HG03280 (cell line): ENCODE data around the gene LGR4.
"Not testable (repeated sequence)": the region's sequence is repeated elsewhere in the genome, so short reads cannot be mapped to it uniquely, and the experiment has no call there.

Experiments
- ATAC-seq: cut with Tn5 transposase; IDR thresholded peaks from one replicate; pipeline ENCODE4 v1.9.1; 2021; ENCODE audit warnings: mild to moderate bottlenecking, moderate library complexity; ENCODE audit not compliant: unreplicated experiment

LGR4 gene

DNA sequence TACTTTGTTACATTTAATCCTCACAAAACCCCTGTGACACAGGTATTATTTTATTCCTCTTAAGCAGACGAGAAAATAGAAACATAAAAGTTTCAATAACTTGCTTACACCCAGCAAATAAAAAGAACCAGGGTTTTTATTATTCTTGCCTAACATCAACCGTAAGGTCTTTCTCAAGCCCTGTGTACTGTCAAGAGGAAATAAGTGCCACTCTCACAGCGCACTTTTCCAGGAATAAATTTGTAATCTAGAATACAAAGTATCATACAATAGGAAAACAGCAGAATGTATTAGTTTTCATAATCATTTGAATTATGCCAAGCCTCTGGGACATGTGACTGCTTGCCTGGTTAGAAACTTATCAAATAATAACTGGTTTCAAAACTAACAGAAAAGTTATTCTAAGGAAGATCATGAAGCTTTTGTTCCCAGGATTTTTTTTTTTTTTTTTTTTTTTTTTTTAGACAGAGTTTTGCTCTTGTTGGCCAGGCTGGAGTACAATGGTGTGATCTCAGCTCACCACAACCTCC, 117.0 kb downstream of the LGR4 start:
- no peak for ATAC-seq

DNA sequence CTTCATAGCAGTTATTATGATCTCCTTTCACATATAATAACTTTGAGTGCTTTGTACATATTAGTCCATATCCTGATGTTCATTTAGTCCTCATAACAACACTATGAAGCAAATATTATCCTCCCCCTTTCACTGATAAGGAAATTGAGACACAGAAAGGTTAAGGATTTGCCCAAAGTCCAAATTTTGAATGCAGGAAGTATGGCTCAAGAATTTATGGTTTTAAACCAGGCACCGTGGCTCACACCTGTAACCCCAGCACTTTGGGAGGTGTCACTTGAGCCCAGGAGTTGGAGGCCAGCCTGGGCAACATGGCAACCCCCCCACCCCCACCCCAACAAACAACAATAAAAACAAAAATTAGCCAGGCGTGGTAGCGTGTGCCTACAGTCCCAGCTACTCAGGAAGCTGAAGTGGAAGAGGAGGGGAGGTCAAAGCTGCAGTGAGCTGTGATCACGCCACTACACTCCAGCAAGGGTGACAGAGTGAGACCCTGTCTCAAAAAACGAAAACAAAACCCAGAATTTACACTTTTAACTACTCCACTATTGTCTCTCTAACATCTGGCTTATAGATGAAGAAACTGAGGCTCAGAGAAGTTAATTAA, 118.1 kb downstream of the LGR4 start:
- ATAC-seq = no peak

DNA sequence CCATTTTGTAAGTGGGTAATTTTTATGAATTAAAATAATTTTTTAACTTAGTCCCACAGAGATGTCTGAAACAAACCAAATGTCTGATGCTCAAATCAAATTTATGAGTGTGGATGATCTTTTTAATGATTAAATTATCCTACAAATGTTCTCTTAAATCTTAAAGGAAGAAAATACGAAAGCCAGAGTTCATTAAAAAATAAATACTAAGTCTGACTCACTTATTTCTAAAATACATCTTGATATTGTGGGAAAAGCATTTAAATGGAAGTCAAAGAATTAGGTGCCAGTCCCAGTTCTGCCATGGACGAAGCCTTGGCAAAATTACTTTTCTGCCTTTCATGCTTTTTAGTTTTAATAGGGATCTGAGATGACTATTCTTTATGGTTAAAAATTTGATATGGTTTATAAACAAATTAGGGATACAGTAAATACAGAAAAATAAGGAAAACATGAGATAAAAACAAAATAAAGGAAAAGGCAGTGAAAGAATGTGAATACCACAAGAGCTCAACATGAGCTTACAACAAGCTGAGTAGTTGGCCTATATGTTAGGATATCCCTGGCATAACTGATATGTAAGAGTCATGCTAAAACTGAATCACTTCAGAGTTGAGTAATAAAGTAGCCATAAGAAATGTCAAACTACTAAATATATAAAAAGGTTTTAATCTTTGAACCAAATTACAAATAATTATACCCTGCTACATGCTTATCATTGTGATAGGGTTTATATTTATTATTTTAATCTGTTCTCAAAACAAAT, 118.8 kb downstream of the LGR4 start:
- ATAC-seq = no peak

DNA sequence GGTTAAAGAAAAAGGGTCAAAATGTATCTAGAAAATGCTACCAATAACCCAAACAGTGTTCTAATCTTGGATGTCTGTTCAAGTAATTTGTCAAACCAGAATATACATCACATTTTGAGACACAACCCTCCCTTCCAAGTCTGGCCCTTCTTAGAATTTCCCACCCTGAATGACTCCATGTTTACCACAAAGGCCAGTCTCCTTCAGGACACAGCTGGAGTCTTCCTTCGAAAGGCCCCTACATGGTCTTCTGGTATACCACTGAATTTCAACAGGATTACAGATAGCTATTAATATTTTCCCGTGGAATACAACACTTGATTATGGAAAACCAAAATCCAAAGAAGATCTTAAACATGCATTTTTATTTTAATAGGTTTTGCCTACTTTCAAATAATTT, 119.8 kb downstream of the LGR4 start:
- ATAC-seq = no peak

DNA sequence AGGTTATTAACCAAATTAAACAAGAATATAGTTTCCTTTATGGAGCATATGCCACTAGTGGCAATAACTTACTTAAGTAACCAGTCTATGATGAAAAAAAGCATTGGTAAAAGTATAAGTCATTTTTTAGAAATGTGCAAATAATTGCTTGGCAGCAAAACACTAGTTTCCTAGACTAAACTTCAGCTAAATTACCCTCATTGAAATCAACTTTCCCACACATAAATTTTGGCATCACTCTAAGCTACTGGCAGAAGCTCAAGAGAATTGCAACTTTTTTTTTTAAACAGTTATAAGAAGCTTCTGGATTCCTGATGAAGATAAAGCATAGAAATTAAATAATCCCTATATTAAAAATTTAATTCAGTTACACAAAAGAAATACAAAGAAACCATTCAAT, 122.1 kb downstream of the LGR4 start:
- no peak for ATAC-seq

DNA sequence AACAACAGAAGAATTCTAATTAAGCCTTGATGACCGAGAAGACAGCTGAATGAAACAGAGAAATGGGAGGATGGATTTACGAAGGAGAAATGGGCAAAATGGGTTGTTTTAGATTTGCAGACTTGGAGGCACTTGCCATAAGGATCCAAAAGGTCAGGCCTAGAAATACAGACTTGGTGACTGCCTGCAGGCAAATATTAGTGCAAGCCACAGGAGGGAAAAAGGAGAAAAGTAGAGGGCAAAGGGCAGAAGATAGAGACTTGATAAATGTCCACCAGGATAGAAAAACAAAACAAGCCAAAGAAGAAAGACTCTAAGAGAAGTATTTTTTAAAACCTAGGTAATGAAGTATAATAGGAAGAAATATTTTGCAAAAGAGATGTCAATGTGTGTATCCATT, 122.7 kb downstream of the LGR4 start:
- ATAC-seq = no peak

DNA sequence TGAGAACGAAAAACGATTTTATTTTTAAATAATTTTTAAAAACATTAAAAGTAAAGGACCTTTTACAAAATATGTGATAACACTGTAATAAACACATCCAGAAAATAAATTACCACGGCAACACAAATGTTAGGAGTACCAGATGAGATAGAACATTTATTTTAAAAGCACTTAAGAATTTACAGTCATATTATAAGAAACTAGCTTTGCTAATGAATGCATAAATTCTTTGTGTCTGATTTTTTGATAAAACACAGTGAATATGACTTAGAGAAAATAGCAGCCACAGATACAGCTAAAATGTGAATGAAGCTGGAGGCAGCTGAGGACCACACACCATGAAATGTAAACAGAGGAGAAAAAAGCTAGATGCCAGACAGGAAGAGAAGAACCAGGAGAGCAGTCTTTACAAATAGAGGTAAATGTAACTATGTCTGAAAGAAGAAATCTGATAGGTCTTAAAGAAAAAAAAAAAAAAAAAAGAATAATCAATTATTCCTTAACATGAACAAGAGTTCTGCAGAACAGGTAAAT, 124.2 kb downstream of the LGR4 start:
- no peak for ATAC-seq

DNA sequence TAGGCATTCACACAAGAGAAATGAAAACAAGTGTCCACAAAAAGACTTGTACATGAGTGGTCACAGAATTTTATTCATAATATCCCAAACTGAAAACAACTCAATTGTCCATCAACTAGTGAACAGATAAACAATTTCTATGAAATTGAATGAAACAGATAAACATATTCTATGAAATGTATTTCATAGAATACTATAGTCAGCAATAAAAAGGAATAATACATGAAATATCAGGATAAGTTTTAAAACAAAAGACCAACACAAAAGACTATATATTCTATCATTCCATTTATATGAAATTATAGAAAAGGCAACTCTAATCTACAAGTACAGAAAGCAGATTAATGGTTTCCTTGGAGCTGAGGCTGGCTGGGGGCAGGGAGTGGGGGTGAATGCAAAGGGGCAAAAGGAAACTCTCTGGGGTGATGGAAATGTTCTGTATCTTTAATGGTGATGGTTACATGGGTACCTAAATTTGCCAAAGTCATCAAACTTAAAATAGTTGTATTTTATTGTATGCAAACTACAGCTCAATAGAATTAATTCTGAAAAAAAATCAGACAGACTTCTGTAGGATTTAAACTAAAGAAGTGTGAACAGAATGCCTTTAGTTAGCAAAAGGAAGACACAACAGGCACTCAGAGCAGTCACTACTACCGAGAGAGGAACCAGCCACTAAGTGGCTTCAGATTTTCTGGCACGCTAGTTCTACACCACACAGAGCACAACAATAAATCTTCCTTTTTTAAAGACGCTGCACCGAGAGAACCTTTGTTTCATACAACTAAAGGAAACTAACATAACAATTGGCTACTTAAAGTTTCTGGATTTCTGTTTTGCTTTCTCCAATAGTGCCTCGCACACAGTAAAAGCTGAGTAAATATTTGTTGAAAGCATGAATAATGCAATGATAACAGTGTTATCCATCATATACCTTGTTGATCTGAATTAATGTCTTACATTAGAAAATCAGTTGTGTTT, 124.9 kb downstream of the LGR4 start:
- no peak for ATAC-seq

DNA sequence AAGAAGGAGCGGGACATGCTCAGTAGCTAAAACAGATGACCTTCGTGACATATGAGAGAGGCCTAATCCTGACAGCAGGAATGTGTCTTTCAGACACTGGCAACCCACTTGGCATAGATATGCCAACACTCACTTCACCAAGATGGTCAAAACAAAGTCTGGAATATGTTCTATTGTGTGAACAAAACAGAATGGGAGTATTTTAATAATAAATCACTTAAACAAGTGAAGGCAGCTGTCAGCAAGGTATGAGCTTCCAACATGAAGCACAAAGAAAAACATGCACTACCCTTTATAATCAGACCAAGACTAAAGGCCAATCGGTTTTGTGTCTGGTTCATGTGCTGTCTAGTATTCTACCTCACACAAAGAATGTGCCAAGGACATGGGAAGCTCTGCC, 132.6 kb downstream of the LGR4 start:
- ATAC-seq = no peak

DNA sequence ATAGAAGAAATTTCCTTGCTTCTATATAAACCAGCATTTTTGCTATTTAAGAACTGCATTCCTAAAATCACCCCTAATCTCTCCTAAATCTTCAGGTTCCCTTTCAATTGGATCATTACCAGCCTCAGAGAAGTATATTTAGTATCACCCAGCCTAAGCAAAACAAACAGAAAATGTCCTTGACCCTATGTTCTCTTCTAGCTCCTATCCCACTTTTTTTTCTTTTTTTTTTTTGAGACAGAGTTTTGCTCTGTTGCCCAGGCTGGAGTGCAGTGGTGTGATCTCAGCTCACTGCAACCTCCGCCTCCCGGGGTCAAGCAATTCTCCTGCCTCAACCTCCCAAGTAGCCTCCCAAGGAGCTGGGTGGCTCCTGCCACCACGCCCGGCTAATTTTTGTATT, 137.8 kb downstream of the LGR4 start:
- not testable (repeated sequence) for ATAC-seq

DNA sequence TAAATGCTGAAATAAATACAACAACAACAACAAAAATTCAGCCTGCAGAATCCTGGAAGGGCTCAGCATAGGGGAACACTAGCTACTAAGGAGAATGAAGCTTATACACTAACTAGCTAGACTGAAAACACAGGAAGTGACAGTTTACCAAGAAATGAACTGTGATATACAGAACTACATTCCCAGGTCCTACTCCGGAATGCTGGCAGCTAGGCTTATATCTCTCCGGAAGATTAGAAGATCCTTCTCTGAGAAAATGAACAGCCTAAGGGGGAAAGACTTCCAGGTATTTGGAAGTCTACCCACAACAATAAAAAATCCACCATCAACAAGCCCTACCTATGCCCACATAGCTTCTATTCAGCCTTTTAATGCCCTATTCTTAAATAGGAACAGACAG, 140.6 kb downstream of the LGR4 start:
- no peak for ATAC-seq

DNA sequence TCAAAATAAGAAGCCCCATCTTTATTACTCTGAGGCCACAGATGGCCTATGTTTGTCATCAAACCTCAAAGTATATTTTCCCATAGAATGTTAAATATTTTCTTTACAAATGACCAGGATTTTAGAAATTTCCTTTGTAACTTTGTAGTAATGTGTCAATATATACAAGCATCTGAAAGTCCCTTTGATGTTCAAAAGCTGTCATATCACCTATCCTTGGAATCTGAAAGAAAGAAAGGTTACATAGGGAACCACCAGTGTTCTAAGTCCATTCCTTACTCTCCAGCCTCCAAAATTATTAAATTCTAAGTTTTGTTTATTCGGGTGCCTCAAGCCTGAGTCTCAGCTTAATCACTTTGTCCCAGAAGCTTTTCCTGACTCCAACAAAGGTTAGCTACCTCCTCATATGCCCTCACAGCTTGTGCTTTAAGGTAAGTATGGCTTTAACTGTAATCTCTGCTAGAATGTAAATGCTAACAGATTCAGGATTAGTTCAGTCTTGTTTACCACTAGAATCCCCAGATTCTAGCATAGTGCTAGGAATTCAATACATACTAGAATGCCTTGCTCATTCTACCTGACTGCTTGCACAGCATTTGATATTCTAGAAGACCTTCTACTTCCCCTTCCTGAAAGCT, 141.8 kb downstream of the LGR4 start:
- ATAC-seq = no peak

DNA sequence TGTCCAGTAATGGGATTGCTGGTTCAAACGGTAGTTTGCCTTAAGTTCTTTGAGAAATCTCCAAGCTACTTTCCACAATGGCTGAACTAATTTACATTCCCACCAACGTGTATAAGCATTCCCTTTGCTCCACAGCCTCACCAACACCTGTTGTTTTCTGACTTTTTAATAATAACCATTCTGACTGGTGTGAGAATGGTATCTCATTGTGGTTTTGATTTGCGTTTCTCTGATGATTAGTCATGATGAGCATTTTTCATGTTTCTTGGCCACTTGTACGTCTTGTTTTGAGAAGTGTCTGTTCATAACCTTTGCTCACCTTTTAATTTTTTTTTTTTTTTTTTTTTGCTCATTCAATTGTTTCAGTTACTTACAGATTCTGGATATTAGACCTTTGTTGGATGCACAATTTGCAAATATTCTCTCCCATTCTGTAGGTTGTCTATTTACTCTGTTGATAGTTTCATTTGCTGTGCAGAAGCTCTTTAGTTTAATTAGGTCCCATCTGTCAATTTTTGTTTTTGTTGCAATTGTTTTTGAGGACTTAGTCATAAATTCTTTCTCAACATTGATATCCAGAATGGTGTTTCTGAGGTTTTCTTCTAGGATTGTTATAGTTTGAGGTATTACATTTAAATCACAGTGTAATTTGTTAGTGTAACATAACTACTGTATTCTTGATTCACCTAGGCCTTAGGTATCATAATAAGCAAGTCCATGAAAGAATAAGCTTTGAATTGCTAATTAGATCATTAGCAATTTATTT, 142.5 kb downstream of the LGR4 start:
- no peak for ATAC-seq

DNA sequence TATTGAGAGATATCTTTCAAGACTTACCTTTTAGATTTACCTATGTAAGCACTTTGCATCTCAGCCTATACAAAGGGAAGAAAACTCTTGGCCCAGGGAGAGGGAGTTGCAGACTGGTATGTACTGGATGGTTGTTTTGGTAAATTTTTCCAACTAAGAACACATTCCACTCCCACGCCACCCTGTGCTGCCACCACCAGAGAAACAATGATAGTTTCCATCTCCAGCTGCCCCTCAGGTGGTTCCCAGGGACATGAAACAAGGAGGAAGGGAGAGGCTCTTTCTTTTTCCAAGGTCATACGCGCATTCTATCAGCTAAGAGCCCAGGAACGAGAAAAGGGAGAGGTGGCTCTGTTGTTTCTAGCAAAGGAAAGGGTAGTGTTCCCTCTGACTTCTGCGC, 144.0 kb downstream of the LGR4 start:
- ATAC-seq = no peak

DNA sequence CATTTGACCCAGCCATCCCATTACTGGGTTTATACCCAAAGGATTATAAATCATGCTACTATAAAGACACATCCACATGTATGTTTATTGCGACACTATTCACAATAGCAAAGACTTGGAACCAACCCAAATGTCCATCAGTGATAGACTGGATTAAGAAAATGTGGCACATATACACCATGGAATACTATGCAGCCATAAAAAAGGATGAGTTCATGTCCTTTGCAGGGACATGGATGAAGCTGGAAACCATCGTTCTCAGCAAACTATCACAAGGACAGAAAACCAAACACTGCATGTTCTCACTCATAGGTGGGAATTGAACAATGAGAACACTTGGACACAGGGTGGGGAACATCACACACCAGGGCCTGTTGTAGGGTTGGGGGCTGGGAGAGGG, 145.5 kb downstream of the LGR4 start:
- ATAC-seq = not testable (repeated sequence)

DNA sequence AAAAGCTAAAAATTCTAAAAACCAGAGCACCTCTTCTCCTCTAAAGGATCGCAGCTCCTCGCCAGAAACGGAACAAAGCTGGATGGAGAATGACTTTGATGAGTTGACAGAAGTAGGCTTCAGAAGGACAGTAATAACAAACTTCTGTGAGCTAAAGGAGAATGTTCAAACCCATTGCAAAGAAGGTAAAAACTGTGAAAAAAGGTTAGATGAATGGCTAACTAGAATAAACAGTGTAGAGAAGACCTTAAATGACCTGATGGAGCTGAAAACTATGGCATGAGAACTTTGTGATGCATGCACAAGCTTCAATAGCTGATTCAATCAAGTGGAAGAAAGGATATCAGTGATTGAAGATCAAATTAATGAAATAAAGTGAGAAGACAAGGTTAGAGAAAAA, 150.4 kb downstream of the LGR4 start:
- ATAC-seq = not testable (repeated sequence)

DNA sequence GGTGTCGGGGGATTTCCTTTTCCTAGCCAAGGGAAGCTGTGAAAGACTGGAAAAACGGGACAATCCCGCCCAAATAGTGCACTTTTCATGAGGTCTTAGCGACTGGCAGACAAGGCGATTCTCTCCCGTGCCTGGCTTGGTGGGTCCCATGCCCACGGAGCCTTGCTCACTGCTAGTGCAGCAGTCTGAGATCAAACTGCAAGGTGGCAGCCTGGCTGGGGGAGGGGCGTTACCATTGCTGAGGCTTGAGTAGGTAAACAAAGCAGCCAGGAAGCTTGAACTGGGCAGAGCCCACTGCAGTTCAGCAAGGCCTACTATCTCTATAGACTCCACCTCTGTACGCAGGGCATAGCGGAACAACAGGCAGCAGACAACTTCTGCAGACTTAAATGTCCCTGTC, 151.2 kb downstream of the LGR4 start:
- ATAC-seq = not testable (repeated sequence)

DNA sequence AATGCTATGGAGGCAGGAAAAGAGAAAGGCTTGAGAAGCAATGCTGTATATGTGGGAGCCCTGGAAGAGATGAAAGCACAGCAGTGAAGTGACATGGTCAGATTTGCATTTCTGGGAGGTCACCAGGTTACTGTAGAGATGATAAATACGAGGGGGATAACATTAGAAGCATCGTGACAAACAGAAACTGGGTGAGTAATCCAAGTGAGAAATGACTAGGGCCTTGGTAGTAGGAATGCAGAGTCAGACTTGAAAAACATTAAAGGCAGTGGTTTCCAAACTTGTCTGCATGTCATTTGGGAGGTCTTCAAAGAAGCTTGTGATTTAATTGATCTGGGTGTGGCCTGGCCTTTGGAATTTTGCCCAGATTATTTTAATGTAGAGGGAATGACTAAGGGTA, 153.5 kb downstream of the LGR4 start:
- peak; percentile 97 for ATAC-seq

DNA sequence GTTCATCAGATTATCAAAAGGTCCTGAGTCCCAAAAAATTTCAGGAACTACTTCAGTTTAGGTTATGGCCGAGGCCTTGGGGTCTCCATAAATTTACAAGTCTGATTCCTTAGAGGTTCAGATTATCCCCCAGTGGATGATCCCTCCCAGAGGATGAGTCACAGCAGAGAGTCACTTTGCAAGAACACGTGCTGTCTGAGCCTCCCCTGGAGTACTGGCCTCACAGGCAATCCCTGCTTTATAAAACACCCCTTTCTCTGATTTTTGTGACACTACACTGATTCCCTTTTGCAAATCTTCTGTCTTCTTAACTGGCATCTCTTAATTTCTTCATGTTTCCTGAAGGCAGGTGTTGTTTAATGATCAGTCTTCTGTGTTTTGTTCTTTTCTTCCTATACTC, 154.8 kb downstream of the LGR4 start:
- no peak for ATAC-seq
